ENCODE measurements around the gene CHRNG.

The CHRNG gene

DNA sequence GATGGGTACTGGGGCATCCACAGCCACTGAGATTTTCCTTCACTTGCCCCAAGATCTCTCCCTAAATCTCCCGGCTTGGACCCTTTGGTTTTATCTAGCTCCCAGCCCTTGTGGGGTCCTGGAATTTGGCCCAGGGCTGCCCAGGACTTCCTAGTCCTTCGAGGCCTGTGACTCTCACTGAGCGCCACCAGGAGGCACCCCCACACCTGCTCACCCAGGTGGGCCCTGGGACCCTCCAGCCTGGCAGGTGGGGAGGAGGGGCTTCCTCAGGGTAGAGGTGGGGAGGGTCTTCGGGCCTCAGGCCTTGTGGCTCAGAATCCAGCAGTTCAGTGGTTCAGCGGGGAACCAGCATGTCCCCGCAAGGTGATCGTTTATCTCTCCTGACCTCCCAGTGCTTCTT is 31.2 kb upstream of the CHRNG start:
- no peaks in the 10 kb centered on the region for H3K79me2 ChIP-seq (ENCODE audit: insufficient read depth, low read depth)
- TF ChIP-seq, protein P1, sequence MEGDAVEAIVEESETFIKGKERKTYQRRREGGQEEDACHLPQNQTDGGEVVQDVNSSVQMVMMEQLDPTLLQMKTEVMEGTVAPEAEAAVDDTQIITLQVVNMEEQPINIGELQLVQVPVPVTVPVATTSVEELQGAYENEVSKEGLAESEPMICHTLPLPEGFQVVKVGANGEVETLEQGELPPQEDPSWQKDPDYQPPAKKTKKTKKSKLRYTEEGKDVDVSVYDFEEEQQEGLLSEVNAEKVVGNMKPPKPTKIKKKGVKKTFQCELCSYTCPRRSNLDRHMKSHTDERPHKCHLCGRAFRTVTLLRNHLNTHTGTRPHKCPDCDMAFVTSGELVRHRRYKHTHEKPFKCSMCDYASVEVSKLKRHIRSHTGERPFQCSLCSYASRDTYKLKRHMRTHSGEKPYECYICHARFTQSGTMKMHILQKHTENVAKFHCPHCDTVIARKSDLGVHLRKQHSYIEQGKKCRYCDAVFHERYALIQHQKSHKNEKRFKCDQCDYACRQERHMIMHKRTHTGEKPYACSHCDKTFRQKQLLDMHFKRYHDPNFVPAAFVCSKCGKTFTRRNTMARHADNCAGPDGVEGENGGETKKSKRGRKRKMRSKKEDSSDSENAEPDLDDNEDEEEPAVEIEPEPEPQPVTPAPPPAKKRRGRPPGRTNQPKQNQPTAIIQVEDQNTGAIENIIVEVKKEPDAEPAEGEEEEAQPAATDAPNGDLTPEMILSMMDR (conservative IDR thresholded peaks at IDR 0.05; ENCODE audit: low read depth, low read length) = no peak
- no peaks in the 10 kb centered on the region for H3K4me1 ChIP-seq (ENCODE audit: low read depth, poor library complexity, severe bottlenecking)
- H3K27me3 ChIP-seq (ENCODE audit: insufficient read depth, low read depth) = peaks cover 29% of the 10 kb centered on the region
- H3K36me3 ChIP-seq (ENCODE audit: insufficient read depth) = no peaks in the 10 kb centered on the region
- H3K4me3 ChIP-seq (IDR thresholded peaks at IDR 0.05; ENCODE audit: insufficient read depth, low read depth, low read length) = no peak overlapping the region
- no peak overlapping the region for H3K4me2 ChIP-seq
- no peak overlapping the region for H3K9ac ChIP-seq
- H3K27ac ChIP-seq = no peak overlapping the region
- H4K20me1 ChIP-seq (ENCODE audit: insufficient read depth) = no peaks in the 10 kb centered on the region
- H2AFZ ChIP-seq (ENCODE audit: low read depth) = no peak overlapping the region

DNA sequence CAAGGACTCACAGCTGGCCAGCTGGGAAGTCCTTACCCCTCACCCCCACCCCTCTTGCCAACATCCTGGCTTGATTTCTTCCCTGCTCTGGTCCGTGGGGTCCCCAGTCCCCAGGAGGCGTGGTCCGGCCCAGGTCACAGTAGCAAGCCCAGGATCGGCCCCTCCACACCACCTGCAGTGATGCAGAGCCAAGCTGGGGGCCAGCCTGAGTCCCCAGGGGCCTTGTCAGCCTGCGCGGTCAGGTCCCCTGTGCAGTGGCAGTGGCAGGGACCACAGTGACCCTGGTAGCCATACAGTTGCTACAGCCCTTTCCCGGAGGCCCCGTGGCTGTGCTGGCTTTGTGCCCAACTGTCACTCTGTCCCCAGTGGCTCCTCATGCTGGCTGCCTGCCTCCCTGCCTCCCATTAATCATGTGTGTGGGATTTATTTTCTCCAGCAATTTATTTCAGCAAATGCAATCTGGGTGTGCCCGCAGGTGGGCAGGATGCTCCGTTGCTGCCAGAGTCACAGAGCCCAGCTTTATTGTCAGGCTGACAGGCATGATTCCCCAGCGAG is 28.1 kb upstream of the CHRNG start:
- Histone ChIP-seq H3K36me3 (ENCODE audit: insufficient read depth) (no peaks in the 10 kb centered on the region), H3K27me3 (ENCODE audit: insufficient read depth, low read depth) (peaks cover 10% of the 10 kb centered on the region; the same call in 1 of the 2 replicates), H4K20me1 (ENCODE audit: insufficient read depth) (no peaks in the 10 kb centered on the region), H3K4me3 (IDR thresholded peaks at IDR 0.05; ENCODE audit: insufficient read depth, low read depth, low read length) (no peak overlapping the region), H3K9ac (no peak overlapping the region), H2AFZ (ENCODE audit: low read depth) (no peak overlapping the region), H3K27ac (no peak overlapping the region), H3K4me2 (no peak overlapping the region), H3K79me2 (ENCODE audit: insufficient read depth, low read depth) (no peaks in the 10 kb centered on the region), H3K4me1 (ENCODE audit: low read depth, poor library complexity, severe bottlenecking) (no peaks in the 10 kb centered on the region)
- TF ChIP-seq, protein P1 (conservative IDR thresholded peaks at IDR 0.05; ENCODE audit: low read depth, low read length) = no peak

DNA sequence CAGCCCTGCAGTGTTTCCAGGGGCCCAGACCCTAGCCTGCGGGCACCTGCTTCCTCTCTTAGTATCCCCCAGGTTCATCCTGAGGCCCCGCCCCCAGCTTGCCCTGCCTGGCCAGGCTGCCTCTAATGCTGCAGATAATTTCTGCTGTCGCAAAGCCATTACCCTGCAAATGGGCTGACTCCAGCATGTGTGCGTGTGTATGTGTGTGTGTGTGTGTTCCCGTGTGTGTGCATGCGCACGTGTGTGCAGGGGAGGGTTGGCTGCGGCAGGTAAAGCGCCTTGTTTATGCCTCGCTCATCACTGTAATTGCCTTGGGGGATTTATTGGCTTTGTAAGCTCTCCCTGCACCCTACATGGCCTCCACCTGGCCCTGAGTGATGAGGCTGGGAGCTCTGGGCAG is 26.9 kb upstream of the CHRNG start:
- Histone ChIP-seq H3K27ac (no peak overlapping the region), H3K9ac (no peak overlapping the region), H3K4me1 (ENCODE audit: low read depth, poor library complexity, severe bottlenecking) (no peaks in the 10 kb centered on the region), H4K20me1 (ENCODE audit: insufficient read depth) (no peaks in the 10 kb centered on the region), H3K4me2 (no peak overlapping the region), H3K79me2 (ENCODE audit: insufficient read depth, low read depth) (no peaks in the 10 kb centered on the region), H3K27me3 (ENCODE audit: insufficient read depth, low read depth) (peaks cover 2% of the 10 kb centered on the region; the same call in 1 of the 2 replicates), H3K36me3 (ENCODE audit: insufficient read depth) (no peaks in the 10 kb centered on the region), H2AFZ (ENCODE audit: low read depth) (no peak overlapping the region), H3K4me3 (IDR thresholded peaks at IDR 0.05; ENCODE audit: insufficient read depth, low read depth, low read length) (no peak overlapping the region)
- TF ChIP-seq, protein P1 (conservative IDR thresholded peaks at IDR 0.05; ENCODE audit: low read depth, low read length) = no peak

DNA sequence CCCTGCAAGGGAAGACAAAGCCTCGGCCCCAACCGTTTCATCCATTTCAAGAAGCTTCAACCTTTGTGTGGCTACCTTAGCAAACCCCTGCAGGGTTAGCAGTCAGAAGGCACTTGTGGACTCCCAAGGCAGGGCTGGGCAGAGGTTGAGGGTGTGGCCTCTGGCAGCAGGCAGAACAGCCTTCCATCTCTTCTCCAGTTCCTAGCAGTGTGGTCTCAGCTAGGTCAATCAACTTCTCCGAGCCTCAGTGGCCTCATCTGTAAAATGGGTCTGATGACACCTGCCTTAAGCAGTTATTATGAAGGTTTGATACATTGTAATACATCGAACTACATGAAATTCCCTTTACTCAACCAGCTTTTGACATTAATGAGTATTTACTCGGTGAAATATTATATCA is 26.1 kb upstream of the CHRNG start:
- Histone ChIP-seq H3K36me3 (ENCODE audit: insufficient read depth) (no peaks in the 10 kb centered on the region), H3K79me2 (ENCODE audit: insufficient read depth, low read depth) (no peaks in the 10 kb centered on the region), H3K4me2 (no peak overlapping the region), H4K20me1 (ENCODE audit: insufficient read depth) (no peaks in the 10 kb centered on the region), H3K4me1 (ENCODE audit: low read depth, poor library complexity, severe bottlenecking) (no peaks in the 10 kb centered on the region), H3K9ac (no peak overlapping the region), H3K4me3 (IDR thresholded peaks at IDR 0.05; ENCODE audit: insufficient read depth, low read depth, low read length) (no peak overlapping the region), H3K27me3 (ENCODE audit: insufficient read depth, low read depth) (0 out of 2 replicates have a peak, but pooled peaks cover 2% of the 10 kb centered on the region), H2AFZ (ENCODE audit: low read depth) (no peak overlapping the region), H3K27ac (no peak overlapping the region)
- TF ChIP-seq, protein P1 (conservative IDR thresholded peaks at IDR 0.05; ENCODE audit: low read depth, low read length) = no peak

All from KMS-11 (cell line).